Panc1 (cell line): ENCODE data around the gene ZFYVE26. TPM values are rescaled to one million over a fixed set of nuclear protein-coding genes. Genes with fewer than 3 reads are reported as not detected.

Source experiments
- ATAC-seq: fragments of 200-7000 bp; cut with Tn5 transposase; 2 replicates; pipeline ENCODE4 v1.9.1; 2020; ENCODE audit warnings: mild to moderate bottlenecking, moderate library complexity
- BruUV-seq: library from RNA; stranded (reverse); fragments of 400-500 nt; replicated peaks from 2 replicates; lab custom pipeline; 2021; lab: Mats Ljungman, UMichigan
- CTCF ChIA-PET: fragments of 300-600 bp; sonication (Branson Sonifier 250); formaldehyde crosslinking; loops from one replicate; lab custom pipeline; 2022; ENCODE audit warnings: antibody characterized with exemption; lab: Charles Lee
- POLR2A ChIA-PET: fragments of 300-600 bp; sonication (Branson Sonifier 250); formaldehyde crosslinking; loops from one replicate; lab custom pipeline; 2022; ENCODE audit warnings: antibody characterized with exemption; lab: Charles Lee
- DNase-seq: peaks from one replicate; pipeline ENCODE4 v3.0.0-alpha.2; 2010; ENCODE audit warnings: low read depth, low spot score
- H3K27ac ChIP-seq: 2 replicates; pipeline ENCODE4 v1.5.1; 2011; ENCODE audit warnings: mild to moderate bottlenecking, low read length, inconsistent platforms
- H3K27me3 ChIP-seq: fragments of 200-500 bp; sonication (Bioruptor generic); 2 replicates; pipeline ENCODE4 v1.6.0; 2014; ENCODE audit warnings: low read length, inconsistent platforms; ENCODE audit not compliant: control insufficient read depth, insufficient read depth
- H3K36me3 ChIP-seq: fragments of 200-500 bp; sonication (Bioruptor generic); 2 replicates; pipeline ENCODE4 v1.5.1; 2014; ENCODE audit warnings: inconsistent platforms, mild to moderate bottlenecking, low read length, moderate library complexity; ENCODE audit not compliant: control insufficient read depth, insufficient read depth
- H3K4me1 ChIP-seq: 2 replicates; pipeline ENCODE4 v1.5.1; 2011; ENCODE audit warnings: inconsistent platforms, mild to moderate bottlenecking, low read length, moderate library complexity; ENCODE audit not compliant: control insufficient read depth, insufficient read depth
- H3K4me3 ChIP-seq, 2 experiments: 2 replicates each; pipeline ENCODE4 v1.5.1; 2011 to 2012; ENCODE audit warnings: low read depth in 2 of 2, low read length in 2 of 2, mild to moderate bottlenecking in 2 of 2, inconsistent platforms in 1 of 2, moderate library complexity in 1 of 2
- H3K9me3 ChIP-seq: fragments of 200-500 bp; sonication (Bioruptor generic); 2 replicates; pipeline ENCODE4 v1.5.1; 2014; ENCODE audit warnings: low read depth, mild to moderate bottlenecking, inconsistent platforms, low read length, moderate library complexity; ENCODE audit not compliant: control insufficient read depth, insufficient read depth
- CTCF ChIP-seq: fragments of 450-650 bp; IDR thresholded peaks from 2 replicates; pipeline ENCODE4 v1.5.1; 2017; ENCODE audit warnings: mild to moderate bottlenecking
- POLR2AphosphoS5 ChIP-seq: IDR thresholded peaks from 2 replicates; pipeline ENCODE4 v1.6.1; 2012; ENCODE audit warnings: mild to moderate bottlenecking, low read depth, low read length, moderate library complexity
- REST ChIP-seq, 2 experiments: IDR thresholded peaks; 2 replicates each; pipeline ENCODE4 v1.6.1; 2011 to 2012; ENCODE audit warnings: low read depth in 2 of 2, control low read depth in 1 of 2, low read length in 1 of 2, mild to moderate bottlenecking in 1 of 2, moderate library complexity in 1 of 2; ENCODE audit not compliant: insufficient read depth in 1 of 2
- SIN3A ChIP-seq: IDR thresholded peaks from 2 replicates; pipeline ENCODE4 v1.6.1; 2012; ENCODE audit warnings: low read depth, mild to moderate bottlenecking, low read length, moderate library complexity, borderline replicate concordance; ENCODE audit not compliant: insufficient read depth
- TCF7L2 ChIP-seq: IDR thresholded peaks from 2 replicates; pipeline ENCODE4 v1.6.1; 2011; ENCODE audit warnings: mild to moderate bottlenecking, low read depth, low read length, inconsistent platforms
- in situ Hi-C: cut with HindIII; loops from 2 replicates; pipeline ENCODE4 v1.10.0; 2016; ENCODE audit warnings: low sequenced_read_pairs, low pct_unique_long_range_greater_than_20kb
- intact Hi-C: fragments of 100-400 bp; cut with micrococcal nuclease; formaldehyde crosslinking; loops from one replicate; pipeline ENCODE4 v1.10.0; 2022; ENCODE audit not compliant: unreplicated experiment
- total RNA-seq: library from RNA; stranded (reverse); gene quantifications from one replicate; pipeline ENCODE4 v1.2.1, GENCODE V29; 2021; ENCODE audit not compliant: unreplicated experiment

Gene ZFYVE26
- total RNA-seq, 1 experiment from 2014 or later: 17.3 TPM

GRCh38 chr14:67768219-67768618 is 48.2 kb downstream of the ZFYVE26 start:
- POLR2A ChIA-PET: interaction anchor here (0.6 kb wide), 1 partner anchor 1024 kb away, joined by 4 read pairs; no protein-coding TSS in a partner anchor
- Histone ChIP-seq H3K4me1 (no peaks in the 10 kb centered on the region), H3K36me3 (0 out of 2 replicates have a peak, but pooled peaks cover 8% of the 10 kb centered on the region), H3K9me3 (no peaks in the 10 kb centered on the region), H3K27ac (no peak overlapping the region), H3K4me3 (no peak overlapping the region), H3K27me3 (no peaks in the 10 kb centered on the region)
- intact Hi-C loops (no loop called here), in situ Hi-C loops (no loop called here)
- no peak for ATAC-seq
- no peak for TF ChIP-seq REST (IDR thresholded peaks at IDR 0.05; ENCODE audit: insufficient read depth in 1 of 2, low read depth in 2 of 2, low read length in 1 of 2)
- TF ChIP-seq POLR2AphosphoS5: no peak
- TF ChIP-seq TCF7L2: no peak
- no peak for TF ChIP-seq SIN3A
- no peak for TF ChIP-seq CTCF
- CTCF ChIA-PET: no interaction called here
- no TSS peak for BruUV-seq
- no peak for DNase-seq

GRCh38 chr14:67766035-67766680 is 50.2 kb downstream of the ZFYVE26 start:
- Histone ChIP-seq H3K27me3 (no peaks in the 10 kb centered on the region), H3K9me3 (no peaks in the 10 kb centered on the region), H3K27ac (no peak overlapping the region), H3K4me1 (no peaks in the 10 kb centered on the region), H3K36me3 (0 out of 2 replicates have a peak, but pooled peaks cover 6% of the 10 kb centered on the region), H3K4me3 (no peak overlapping the region)
- in situ Hi-C loops: no loop called here
- TF ChIP-seq REST (IDR thresholded peaks at IDR 0.05; ENCODE audit: insufficient read depth in 1 of 2, low read depth in 2 of 2, low read length in 1 of 2) (no peak), SIN3A (no peak), CTCF (no peak), POLR2AphosphoS5 (no peak), TCF7L2 (no peak)
- intact Hi-C loops: no loop called here
- ATAC-seq (no peak), DNase-seq (no peak)
- no TSS peak for BruUV-seq
- ChIA-PET CTCF (no interaction called here), POLR2A (no interaction called here)
